ENCODE measurements around the gene ATP11A.

DNA sequence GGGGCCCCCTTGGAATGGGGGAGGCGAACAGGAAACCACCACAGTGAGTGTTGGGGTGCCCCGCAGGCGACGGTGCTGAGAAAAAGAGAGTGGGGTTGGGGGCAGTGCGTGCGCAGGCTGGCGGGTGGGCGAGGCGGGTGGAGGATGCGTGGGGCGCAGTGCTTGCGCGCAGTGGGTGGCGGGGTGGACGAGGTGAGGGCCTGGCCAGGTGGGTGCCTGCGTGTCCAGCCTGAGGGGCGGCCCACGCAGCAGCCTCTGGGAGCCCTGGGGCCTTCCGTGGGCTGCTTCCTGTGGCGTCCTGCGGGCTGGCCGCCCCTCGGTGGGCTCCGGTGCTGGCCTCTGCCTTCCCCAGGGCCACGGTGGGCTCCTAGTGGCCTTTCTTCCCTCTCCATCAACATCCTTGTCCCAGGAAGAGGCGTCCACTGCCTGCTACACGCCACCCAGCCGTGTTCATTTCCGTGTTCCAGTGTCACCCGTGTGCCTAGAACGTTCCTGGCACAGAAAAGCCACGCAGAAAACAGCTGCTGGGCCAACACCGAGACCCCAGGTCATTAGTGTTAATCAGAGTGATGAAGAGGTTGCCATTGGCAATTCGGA lies 7.1 kb downstream of the ATP11A start:
- TF ChIP-seq, protein P1, sequence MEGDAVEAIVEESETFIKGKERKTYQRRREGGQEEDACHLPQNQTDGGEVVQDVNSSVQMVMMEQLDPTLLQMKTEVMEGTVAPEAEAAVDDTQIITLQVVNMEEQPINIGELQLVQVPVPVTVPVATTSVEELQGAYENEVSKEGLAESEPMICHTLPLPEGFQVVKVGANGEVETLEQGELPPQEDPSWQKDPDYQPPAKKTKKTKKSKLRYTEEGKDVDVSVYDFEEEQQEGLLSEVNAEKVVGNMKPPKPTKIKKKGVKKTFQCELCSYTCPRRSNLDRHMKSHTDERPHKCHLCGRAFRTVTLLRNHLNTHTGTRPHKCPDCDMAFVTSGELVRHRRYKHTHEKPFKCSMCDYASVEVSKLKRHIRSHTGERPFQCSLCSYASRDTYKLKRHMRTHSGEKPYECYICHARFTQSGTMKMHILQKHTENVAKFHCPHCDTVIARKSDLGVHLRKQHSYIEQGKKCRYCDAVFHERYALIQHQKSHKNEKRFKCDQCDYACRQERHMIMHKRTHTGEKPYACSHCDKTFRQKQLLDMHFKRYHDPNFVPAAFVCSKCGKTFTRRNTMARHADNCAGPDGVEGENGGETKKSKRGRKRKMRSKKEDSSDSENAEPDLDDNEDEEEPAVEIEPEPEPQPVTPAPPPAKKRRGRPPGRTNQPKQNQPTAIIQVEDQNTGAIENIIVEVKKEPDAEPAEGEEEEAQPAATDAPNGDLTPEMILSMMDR (IDR thresholded peaks at IDR 0.05), result no peak
- no peak for TF ChIP-seq POLR2A (IDR thresholded peaks at IDR 0.05)
